K562 (cell line): ENCODE measurements around the gene CPED1. TPM values are rescaled to one million over a fixed set of nuclear protein-coding genes. Genes with fewer than 3 reads are reported as not detected.

Experiments
- ATF3 ChIP-seq, 2 experiments: fragments of 450-650 bp in 1 of 2; sonication (generic) in 1 of 2; formaldehyde crosslinking in 1 of 2; IDR thresholded peaks in 1 of 2; conservative IDR thresholded peaks in 1 of 2; 2 replicates each; pipeline versions ENCODE4 v1.6.1 to v1.8.1; 2016 to 2023; ENCODE audit warnings: mild to moderate bottlenecking in 2 of 2, moderate library complexity in 2 of 2, inconsistent platforms in 1 of 2, missing genetic modification reagents in 1 of 2
- CEBPZ ChIP-seq: fragments of 150-350 bp; IDR thresholded peaks from 2 replicates; pipeline ENCODE4 v1.6.1; 2014; ENCODE audit warnings: low read depth, mild to moderate bottlenecking, low read length, borderline replicate concordance
- CLOCK ChIP-seq: fragments of 250-450 bp; sonication (Bioruptor Pico); IDR thresholded peaks from 2 replicates; pipeline ENCODE4 v1.4.0; 2020; ENCODE audit warnings: mild to moderate bottlenecking, moderate library complexity, borderline replicate concordance
- ESRRA ChIP-seq: fragments of 450-650 bp; IDR thresholded peaks from 2 replicates; pipeline ENCODE4 v1.6.1; 2014; ENCODE audit warnings: low read depth, mild to moderate bottlenecking, moderate library complexity, borderline replicate concordance
- MCM2 ChIP-seq: fragments of 450-650 bp; IDR thresholded peaks from 2 replicates; pipeline ENCODE4 v1.6.1; 2017; ENCODE audit warnings: low read depth, mild to moderate bottlenecking
- RBBP5 ChIP-seq: fragments of 200-600 bp; sonication (generic); IDR thresholded peaks from 2 replicates; pipeline ENCODE4 v1.6.1; 2012; ENCODE audit warnings: borderline replicate concordance, mild to moderate bottlenecking, low read length, control low read depth, inconsistent platforms; ENCODE audit not compliant: insufficient read depth, poor library complexity, severe bottlenecking
- RREB1 ChIP-seq: fragments of 250-450 bp; sonication (Bioruptor Pico); IDR thresholded peaks from 2 replicates; pipeline ENCODE4 v1.4.0; 2020
- SLC30A9 ChIP-seq: fragments of 250-450 bp; sonication (Bioruptor Pico); IDR thresholded peaks from 2 replicates; pipeline ENCODE4 v1.8.0; 2022; ENCODE audit warnings: mild to moderate bottlenecking, moderate library complexity
- TARDBP ChIP-seq: fragments of 450-650 bp; IDR thresholded peaks from 2 replicates; pipeline ENCODE4 v1.6.1; 2016
- XRCC5 ChIP-seq: fragments of 200-400 bp; formaldehyde crosslinking; IDR thresholded peaks from 2 replicates; pipeline ENCODE4 v1.6.1; 2017; ENCODE audit warnings: low read depth, mild to moderate bottlenecking, low read length
- ZNF184 ChIP-seq: sonication (generic); formaldehyde crosslinking; IDR thresholded peaks from 2 replicates; pipeline ENCODE4 v1.5.0; 2020; ENCODE audit warnings: missing genetic modification reagents
- ZNF232 ChIP-seq: sonication (generic); formaldehyde crosslinking; IDR thresholded peaks from 2 replicates; pipeline ENCODE4 v1.8.0; 2022; ENCODE audit warnings: mild to moderate bottlenecking, missing genetic modification reagents
- ZNF551 ChIP-seq: fragments of 250-450 bp; sonication (Bioruptor Pico); IDR thresholded peaks from 2 replicates; pipeline ENCODE4 v1.5.0; 2021; ENCODE audit warnings: mild to moderate bottlenecking, moderate library complexity
- polyA plus RNA-seq, 8 experiments: library from polyadenylated mRNA; depleted of rRNA in 4 of 8; stranded (reverse) in 5 of 8; unstranded in 3 of 8; fragments of >200 nt; fragmentation: Nextera tagmentation in 2 of 8; fragmentation: Illumina TruSeq in 1 of 8; extraction: Ambion mirVana in 2 of 8; extraction: Trizol in 1 of 8; gene quantifications; 2 replicates each; pipeline versions ENCODE4 v1.2.1 to v1.2.3, GENCODE V29; 2011 to 2014; ENCODE audit warnings: inconsistent platforms in 1 of 8, missing spikeins in 1 of 8
- total RNA-seq, 7 experiments: library from RNA; depleted of rRNA in 6 of 7; stranded (reverse); fragments of >200 nt in 6 of 7; fragmentation: Illumina TruSeq in 2 of 7; extraction: Trizol in 2 of 7; gene quantifications; 2 replicates each; pipeline versions ENCODE4 v1.2.1 to v1.2.3, GENCODE V29; 2011 to 2021; ENCODE audit warnings: low replicate concordance in 1 of 7

The CPED1 gene
- total and polyA plus RNA-seq, 9 of the 15 experiments (the other 6 are each of a cell fraction or from before 2014, with no cell fraction given) = 195 to 393 (median 290) TPM

- no peak for TF ChIP-seq RREB1 (CRISPR knock-in tag)
- TF ChIP-seq SLC30A9 (CRISPR knock-in tag) = no peak
- TF ChIP-seq TARDBP = no peak
- no peak for TF ChIP-seq CEBPZ
- no peak for TF ChIP-seq MCM2
- TF ChIP-seq ESRRA = no peak
- no peak for TF ChIP-seq ZNF184 (CRISPR knock-in tag)
- peak; percentile 92 for TF ChIP-seq ATF3 (IDR thresholded peaks at IDR 0.05)
- TF ChIP-seq ATF3 (CRISPR knock-in tag; conservative IDR thresholded peaks at IDR 0.05) = peak; percentile 77
- TF ChIP-seq ZNF232 = no peak
- TF ChIP-seq ZNF551 = no peak
- TF ChIP-seq CLOCK (CRISPR knock-in tag) = no peak
- TF ChIP-seq XRCC5 = no peak
- no peak for TF ChIP-seq RBBP5
Measured at GRCh38 chr7:121278120-121279021, 289.9 kb downstream of the CPED1 start (continued).
